ENCODE data around the gene NID1. TPM values are rescaled to one million over a fixed set of nuclear protein-coding genes. Genes with fewer than 3 reads are reported as not detected.
A peak's percentile ranks its signal among the peaks of the same experiment; 100 is the strongest.

Gene NID1
- total and polyA plus RNA-seq, 4 donors = 21.2 to 90.1 (median 55.2) TPM

DNA sequence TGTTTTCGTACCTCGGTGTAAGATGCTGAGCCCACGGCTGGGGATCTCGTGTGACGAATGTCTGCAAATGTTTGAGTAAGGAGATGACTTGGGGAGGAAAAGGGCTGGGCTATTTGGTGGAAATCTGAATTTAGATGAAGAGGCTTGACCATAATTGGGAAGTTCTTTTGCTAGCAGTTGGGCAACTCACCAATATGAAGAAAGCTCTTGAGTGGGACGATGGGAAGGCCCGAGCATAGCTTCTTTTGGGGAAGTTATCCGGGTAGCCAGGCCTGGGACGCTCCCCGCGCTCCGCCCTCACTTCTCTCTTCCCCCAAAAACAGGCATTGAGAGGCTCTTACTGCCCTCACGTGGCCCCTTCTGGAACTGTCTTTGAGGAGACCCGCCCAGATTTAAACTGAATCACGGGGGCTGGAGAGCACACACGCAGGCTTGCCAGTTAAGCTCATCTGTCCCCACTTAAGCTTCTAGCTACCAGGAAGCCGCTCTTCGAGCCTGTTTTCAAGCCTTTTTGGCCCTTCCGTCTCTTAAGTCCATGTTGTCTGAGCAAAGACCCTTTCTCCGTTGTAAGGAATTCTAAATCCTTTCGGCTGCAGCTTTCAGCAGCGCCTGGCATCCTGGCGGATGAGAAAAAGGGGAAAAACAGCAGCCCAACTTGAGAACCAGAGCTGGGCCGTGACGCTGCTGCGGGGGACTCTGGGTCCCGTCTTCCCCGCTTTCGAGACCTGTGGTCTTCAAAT is 93.1 kb downstream of the NID1 start:
- peak; percentile 84 for DNase-seq (ENCODE audit: low spot score)
- 15% methylated on average over 29 of the region's 29 CpGs for WGBS
- Histone ChIP-seq H3K9ac (ENCODE audit: low read depth in 1 of 2, low read length in 2 of 2) (peak overlapping the region in 1 of 2 donors; percentile 32), H3K4me1 (ENCODE audit: control insufficient read depth in 4 of 4, insufficient read depth in 4 of 4, low read length in 3 of 4) (peaks cover 0 to 15% (median 12%) of the 10 kb centered on the region in 4 donors), H3K36me3 (ENCODE audit: control insufficient read depth in 4 of 4, insufficient read depth in 3 of 4, low read depth in 1 of 4, low read length in 3 of 4) (peaks cover 2 to 17% (median 5%) of the 10 kb centered on the region in 4 donors), H3K27ac (ENCODE audit: low read depth in 1 of 2, low read length in 2 of 2) (peak overlapping the region; percentile 53 to 77), H3K27me3 (ENCODE audit: control insufficient read depth in 4 of 4, insufficient read depth in 4 of 4, low read length in 3 of 4) (no peaks in the 10 kb centered on the region), H3K9me3 (ENCODE audit: control insufficient read depth in 4 of 4, low read length in 3 of 4) (no peaks in the 10 kb centered on the region), H3K4me3 (ENCODE audit: low read depth in 1 of 3, low read length in 3 of 3) (peak overlapping the region in 1 of 3 donors; percentile 5)
- TF ChIP-seq TAF1 (conservative IDR thresholded peaks at IDR 0.05) (no peak), YY1 (IDR thresholded peaks at IDR 0.05) (no peak), HNF4A (conservative IDR thresholded peaks at IDR 0.05) (peak in 1 of 2 donors; percentile 20), HNF4G (IDR thresholded peaks at IDR 0.05) (no peak), FOXA2 (IDR thresholded peaks at IDR 0.05) (no peak), JUND (IDR thresholded peaks at IDR 0.05) (peak in 1 of 2 donors; percentile 18), EGR1 (IDR thresholded peaks at IDR 0.05; ENCODE audit: low read depth in 2 of 2) (no peak), SP1 (IDR thresholded peaks at IDR 0.05) (peak; percentile 40), NR2F2 (IDR thresholded peaks at IDR 0.05) (no peak), GABPA (IDR thresholded peaks at IDR 0.05 in 1 of 2, conservative IDR thresholded peaks at IDR 0.05 in 1 of 2) (peak in 1 of 2 donors; percentile 10), RAD21 (IDR thresholded peaks at IDR 0.05) (peak; percentile 97 to 98), RXRA (IDR thresholded peaks at IDR 0.05) (peak; percentile 35 to 56)
- TF ChIP-seq, protein P1, sequence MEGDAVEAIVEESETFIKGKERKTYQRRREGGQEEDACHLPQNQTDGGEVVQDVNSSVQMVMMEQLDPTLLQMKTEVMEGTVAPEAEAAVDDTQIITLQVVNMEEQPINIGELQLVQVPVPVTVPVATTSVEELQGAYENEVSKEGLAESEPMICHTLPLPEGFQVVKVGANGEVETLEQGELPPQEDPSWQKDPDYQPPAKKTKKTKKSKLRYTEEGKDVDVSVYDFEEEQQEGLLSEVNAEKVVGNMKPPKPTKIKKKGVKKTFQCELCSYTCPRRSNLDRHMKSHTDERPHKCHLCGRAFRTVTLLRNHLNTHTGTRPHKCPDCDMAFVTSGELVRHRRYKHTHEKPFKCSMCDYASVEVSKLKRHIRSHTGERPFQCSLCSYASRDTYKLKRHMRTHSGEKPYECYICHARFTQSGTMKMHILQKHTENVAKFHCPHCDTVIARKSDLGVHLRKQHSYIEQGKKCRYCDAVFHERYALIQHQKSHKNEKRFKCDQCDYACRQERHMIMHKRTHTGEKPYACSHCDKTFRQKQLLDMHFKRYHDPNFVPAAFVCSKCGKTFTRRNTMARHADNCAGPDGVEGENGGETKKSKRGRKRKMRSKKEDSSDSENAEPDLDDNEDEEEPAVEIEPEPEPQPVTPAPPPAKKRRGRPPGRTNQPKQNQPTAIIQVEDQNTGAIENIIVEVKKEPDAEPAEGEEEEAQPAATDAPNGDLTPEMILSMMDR (IDR thresholded peaks at IDR 0.05; ENCODE audit: low read depth, low read length, missing input control) = peak; percentile 93
- TF ChIP-seq, protein P2, sequence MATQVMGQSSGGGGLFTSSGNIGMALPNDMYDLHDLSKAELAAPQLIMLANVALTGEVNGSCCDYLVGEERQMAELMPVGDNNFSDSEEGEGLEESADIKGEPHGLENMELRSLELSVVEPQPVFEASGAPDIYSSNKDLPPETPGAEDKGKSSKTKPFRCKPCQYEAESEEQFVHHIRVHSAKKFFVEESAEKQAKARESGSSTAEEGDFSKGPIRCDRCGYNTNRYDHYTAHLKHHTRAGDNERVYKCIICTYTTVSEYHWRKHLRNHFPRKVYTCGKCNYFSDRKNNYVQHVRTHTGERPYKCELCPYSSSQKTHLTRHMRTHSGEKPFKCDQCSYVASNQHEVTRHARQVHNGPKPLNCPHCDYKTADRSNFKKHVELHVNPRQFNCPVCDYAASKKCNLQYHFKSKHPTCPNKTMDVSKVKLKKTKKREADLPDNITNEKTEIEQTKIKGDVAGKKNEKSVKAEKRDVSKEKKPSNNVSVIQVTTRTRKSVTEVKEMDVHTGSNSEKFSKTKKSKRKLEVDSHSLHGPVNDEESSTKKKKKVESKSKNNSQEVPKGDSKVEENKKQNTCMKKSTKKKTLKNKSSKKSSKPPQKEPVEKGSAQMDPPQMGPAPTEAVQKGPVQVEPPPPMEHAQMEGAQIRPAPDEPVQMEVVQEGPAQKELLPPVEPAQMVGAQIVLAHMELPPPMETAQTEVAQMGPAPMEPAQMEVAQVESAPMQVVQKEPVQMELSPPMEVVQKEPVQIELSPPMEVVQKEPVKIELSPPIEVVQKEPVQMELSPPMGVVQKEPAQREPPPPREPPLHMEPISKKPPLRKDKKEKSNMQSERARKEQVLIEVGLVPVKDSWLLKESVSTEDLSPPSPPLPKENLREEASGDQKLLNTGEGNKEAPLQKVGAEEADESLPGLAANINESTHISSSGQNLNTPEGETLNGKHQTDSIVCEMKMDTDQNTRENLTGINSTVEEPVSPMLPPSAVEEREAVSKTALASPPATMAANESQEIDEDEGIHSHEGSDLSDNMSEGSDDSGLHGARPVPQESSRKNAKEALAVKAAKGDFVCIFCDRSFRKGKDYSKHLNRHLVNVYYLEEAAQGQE (IDR thresholded peaks at IDR 0.05) = peak; percentile 22
- TF ChIP-seq, protein P3, sequence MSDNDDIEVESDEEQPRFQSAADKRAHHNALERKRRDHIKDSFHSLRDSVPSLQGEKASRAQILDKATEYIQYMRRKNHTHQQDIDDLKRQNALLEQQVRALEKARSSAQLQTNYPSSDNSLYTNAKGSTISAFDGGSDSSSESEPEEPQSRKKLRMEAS (IDR thresholded peaks at IDR 0.05) = peak; percentile 61
- TF ChIP-seq, protein P4, sequence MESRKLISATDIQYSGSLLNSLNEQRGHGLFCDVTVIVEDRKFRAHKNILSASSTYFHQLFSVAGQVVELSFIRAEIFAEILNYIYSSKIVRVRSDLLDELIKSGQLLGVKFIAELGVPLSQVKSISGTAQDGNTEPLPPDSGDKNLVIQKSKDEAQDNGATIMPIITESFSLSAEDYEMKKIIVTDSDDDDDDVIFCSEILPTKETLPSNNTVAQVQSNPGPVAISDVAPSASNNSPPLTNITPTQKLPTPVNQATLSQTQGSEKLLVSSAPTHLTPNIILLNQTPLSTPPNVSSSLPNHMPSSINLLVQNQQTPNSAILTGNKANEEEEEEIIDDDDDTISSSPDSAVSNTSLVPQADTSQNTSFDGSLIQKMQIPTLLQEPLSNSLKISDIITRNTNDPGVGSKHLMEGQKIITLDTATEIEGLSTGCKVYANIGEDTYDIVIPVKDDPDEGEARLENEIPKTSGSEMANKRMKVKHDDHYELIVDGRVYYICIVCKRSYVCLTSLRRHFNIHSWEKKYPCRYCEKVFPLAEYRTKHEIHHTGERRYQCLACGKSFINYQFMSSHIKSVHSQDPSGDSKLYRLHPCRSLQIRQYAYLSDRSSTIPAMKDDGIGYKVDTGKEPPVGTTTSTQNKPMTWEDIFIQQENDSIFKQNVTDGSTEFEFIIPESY (IDR thresholded peaks at IDR 0.05) = no peak
- TF ChIP-seq, protein P5, sequence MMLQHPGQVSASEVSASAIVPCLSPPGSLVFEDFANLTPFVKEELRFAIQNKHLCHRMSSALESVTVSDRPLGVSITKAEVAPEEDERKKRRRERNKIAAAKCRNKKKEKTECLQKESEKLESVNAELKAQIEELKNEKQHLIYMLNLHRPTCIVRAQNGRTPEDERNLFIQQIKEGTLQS (IDR thresholded peaks at IDR 0.05) = peak; percentile 26
